ENCODE results near the gene VANGL2.
"Not testable (repeated sequence)": the region's sequence is repeated elsewhere in the genome, so short reads cannot be mapped to it uniquely, and the experiment has no call there.

VANGL2 gene

DNA sequence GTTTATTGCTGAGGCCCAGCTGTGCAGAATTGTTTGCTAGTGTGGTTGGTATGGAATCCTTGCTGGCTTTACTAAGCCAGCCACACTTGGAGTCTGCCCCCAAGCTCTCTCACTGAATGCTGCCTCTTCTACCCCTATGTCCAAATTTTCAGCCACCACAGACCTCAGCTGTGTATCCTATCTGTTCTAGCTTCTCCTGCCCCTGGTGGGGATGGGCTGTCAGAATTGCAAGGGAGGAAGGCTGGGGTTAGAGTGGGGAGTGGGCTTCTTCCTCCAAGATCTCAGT is 29.1 kb upstream of the VANGL2 start:
- no peak for DNase-seq

- DNase-seq, result no peak
Measured at GRCh38 chr1:160371756-160372155, 28.6 kb upstream of the VANGL2 start.

- DNase-seq, result no peak
Measured at GRCh38 chr1:160373696-160374095, 26.7 kb upstream of the VANGL2 start.

- no peak for DNase-seq
Measured at GRCh38 chr1:160374306-160375110, 25.9 kb upstream of the VANGL2 start.

DNA sequence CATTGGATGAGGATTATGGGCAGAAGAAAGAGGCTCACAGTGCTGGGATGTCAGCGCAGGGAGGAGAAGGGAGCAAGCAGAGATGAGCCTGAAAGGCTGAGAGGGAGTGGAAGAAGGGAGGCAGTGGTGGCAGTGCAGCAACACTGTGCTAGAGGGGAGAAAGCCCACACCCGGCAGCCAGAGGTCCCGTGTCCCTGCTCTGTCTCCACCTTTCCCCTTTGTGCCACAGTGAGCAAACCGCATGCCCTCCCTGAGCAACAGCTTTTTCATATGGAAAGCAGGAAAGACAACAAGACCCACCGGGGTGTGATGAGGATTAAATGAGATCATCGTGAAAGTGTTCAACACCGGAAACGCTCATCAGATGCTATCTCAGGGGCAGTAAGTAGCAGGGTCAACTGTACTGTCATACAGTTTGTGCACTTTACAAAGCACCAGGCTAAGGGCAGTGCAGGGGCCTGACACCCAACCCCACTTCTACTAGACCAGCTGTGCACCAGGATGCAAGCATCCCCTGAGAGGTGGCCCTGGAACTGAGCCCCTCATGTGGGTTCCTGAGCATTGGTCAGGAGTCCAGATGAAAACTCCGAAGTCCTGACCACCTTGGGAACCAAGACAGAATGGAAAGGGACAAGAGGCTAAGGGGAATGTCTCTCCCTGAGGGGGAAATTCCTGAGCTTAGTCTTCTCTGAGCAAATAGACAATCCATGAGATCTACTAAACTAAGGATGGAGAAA is 24.4 kb upstream of the VANGL2 start:
- DNase-seq, result no peak

DNA sequence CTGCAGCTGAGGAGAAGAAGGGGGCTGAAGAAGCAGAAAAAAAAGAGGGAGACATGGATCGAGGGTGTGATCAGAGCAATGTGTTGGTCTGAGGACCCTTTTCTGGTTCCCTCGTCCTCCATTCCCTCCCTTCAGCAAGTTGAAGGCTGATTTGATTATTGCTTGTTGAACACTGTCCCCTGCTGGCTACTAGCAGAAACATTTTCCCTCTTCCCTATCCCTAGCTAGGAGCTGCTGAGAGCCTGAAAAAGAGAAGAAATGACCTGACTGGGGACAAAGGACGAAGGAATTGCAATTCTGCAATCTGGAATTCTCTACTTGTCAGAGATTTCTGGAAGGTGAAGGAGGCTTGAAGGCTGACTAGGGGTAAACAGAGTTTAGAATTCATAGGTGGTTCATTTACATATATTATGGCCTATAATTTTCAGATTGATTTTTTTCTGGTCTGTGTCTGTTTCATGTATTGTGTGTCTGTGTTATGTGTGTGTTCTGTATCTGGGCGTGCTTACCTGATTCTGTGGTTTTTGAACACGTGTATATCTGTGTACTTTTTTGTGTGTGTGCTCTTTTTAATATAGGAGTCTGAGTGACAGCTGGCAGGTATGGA is 23.7 kb upstream of the VANGL2 start:
- DNase-seq, result peak; percentile 26

DNA sequence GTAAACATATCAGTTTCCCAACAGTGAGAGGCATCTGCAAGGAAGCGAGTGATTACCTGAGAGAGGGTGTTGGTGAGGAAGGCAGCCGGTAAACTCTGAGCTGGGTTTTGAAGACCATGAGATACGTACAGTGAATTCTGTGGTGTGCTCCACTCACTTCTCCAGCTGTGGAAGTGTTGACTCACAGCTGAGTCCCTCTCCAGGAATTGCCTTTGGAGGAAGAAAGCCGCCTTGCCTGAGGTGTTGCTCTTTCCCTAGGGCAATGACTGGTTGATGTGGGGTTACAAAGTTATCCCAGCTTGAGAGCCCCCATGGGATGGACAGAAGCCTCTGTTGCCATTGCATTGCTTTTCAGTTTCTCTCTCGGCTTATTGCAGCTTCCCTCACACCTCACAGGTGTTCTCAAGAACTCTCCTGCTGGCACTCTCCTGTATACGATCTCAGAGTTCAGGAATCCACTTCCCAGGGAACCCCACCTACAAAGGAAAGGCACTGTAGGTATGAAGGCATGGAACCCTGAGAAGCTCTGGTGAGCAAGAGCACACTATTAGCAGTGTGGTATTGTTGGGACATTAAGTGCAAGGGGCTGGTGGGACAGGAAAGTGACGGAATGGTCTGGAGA is 22.7 kb upstream of the VANGL2 start:
- no peak for DNase-seq

GRCh38 chr1:160384812-160385211 is 15.6 kb upstream of the VANGL2 start:
- DNase-seq, result not testable (repeated sequence)

DNA sequence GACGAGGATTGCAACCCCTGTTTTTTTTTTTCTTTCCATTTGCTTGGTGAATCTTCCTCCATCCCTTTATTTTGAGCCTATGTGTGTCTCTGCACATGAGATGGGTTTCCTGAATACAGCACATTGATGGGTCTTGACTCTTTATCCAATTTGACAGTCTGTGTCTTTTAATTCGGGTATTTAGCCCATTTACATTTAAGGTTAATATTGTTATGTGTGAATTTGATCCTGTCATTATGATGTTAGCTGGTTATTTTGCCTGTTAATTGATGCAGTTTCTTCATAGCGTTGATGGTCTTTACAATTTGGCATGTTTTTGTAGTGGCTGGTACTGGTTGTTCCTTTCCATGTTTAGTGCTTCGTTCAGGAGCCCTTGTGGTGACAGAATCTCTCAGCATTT is 12.0 kb upstream of the VANGL2 start:
- not testable (repeated sequence) for DNase-seq

- no peak for DNase-seq
Measured at GRCh38 chr1:160394673-160395072, 5.7 kb upstream of the VANGL2 start.

DNA sequence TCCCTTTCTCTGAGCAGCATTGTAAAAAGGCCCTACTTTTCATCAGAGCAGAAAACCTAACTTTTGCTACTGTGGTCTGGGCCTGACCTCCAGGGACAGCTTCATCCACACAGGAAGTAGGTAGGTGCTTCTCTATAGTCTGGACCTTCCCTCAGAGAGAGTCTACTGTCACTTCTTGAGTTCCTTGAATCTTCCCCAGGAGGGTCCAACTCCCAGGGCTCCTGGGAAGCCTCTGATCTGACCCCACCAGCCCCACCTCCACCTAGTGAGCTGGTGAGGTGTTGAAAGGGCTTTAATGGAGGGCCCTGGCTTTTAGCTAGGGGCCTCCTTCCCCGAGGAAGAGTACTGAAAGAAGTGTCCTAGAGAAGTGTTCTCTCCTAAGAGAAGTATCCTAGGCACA is 2.7 kb upstream of the VANGL2 start:
- no peak for DNase-seq

- DNase-seq, result no peak
Measured at GRCh38 chr1:160398823-160399222, 1.5 kb upstream of the VANGL2 start.

- DNase-seq, result no peak
Measured at GRCh38 chr1:160399544-160400222, 681 bp upstream of the VANGL2 start.

DNA sequence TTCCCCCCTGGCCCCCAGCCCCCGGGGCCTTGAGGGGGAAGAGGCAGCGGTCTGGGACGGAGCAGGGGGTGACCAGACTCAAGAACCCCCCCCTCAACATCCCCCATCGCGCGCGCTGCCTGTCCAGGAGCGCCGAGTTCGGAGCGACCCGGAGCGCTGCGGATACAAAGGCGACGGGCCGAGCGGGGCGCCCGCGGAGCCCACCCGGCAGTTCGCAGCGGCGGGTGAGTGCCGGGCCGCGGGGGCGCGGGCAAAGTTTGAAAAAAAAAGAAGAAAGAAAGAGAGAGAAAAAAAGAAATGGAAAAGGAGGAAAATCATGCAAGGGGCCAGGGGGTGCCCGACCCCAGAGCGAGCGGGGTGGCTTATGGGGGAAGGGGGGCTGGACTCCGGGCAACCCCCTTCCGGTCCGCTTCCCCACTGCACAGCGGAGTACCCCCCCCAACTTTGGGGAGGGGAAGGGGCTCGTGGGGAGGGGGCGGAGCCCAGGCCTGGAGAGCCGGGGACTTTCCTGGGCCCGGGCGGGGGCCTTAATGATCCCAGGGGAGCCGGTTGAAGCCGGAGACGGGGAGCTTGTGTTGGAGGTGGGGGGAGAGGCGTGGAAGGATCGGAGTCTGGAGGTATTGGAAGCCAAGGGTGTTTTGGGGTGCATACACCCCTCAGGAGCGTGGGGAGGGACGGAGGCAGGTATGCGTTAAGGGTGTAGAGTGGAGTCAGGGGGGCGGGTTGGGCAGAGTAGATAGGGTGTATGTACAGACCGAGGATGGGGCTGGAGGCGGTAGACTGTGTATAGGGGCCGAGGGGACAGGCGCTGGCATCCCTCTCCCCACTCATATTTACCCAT is 502 bp downstream of the VANGL2 start:
- DNase-seq, result no peak

DNA sequence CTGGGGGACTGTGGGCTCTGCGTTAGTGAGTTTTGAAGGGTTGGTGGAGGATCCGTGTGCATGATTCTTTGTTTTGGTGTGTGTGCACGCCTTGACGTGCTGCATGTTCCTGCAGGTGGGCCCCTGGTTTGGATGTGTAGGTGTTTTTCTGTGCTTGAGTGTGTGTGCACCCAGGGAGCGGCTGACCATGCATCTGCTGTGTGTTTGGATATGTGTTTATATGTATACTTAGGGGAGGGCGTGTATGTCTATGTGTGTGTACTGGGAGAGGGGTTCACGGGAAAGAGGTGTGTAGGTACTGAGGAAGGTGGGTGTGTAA is 1.1 kb downstream of the VANGL2 start:
- no peak for DNase-seq

GRCh38 chr1:160402001-160402795 is 1.8 kb downstream of the VANGL2 start:
- DNase-seq, result no peak

DNA sequence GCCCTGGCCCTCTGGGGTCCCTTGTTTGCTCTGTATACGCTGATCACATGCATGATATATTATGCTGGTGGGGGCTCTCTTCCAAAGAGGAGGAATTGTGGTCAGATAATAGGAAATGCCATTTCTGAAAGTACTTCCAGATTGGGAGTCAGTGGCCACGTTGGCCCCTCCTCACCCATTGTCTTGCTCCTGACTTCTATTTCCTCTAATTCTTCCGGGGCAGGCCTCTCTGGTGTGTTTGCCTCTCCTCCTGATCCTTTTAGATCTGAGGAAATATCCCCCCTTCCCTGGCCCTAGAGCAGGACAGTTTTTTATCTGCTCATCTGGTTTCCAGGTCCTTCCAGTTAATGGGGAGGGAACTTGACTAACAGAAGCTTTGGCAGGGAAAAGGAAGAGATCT is 2.9 kb downstream of the VANGL2 start:
- DNase-seq, result no peak

DNA sequence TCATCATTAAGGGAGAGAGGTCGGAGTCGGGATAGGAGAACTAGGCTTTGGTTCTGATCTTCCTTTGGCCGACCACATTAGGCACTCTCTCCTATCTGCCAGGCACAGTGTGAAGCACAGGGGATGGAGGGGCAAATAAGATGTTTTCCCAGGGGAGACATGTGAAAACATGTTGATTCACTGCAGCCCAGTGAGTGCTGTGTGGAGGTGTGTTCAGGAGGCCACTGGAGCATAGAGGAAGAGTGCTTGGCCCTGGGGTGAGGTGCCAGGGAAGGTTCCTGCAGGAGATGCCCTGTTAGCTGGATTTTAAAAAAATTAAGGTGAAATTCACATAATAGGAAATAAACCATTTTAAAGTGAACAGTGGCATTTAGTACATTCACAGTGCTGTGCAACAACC is 3.7 kb downstream of the VANGL2 start:
- no peak for DNase-seq

GRCh38 chr1:160405331-160405877 is 5.0 kb downstream of the VANGL2 start:
- DNase-seq, result no peak

DNA sequence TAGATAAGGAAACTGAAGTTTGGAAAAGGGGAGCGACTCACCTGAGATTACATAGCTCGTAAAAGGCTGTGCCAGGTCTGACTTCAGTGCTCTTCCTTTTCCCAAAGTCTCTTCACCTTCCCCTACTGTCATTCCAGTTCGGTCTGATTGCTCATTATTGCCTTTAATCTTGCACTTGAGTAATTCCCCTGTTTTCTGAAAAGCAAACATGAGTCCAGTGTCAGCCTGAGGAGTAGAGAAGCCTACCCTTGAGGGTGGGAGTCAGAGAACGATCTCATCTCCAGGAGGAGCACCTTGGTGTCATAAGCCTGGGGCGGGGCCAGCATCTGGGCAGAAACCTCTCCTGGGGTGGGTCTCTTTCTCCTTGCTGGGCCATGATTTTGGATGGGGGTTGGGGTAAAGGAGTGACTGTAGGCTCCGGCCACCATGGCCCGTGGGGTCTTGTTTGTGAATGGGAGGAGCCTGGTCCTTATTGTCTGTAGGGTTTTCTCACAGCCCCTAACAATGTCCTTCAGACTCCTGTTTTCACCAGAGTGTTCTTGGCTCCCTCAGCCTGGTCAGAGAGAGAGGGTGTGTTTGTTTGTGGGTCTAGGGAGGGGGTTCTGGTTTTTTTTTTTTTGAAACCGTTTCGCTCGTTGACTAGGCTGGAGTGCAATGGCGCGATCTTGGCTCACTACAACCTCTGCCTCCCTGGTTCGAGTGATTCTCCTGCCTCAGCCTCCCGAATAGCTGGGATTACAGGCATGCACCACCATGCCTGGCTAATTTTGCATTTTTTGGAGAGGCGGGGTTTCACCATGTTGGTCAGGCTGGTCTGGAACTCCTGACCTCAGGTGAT is 6.0 kb downstream of the VANGL2 start:
- no peak for DNase-seq

Measured in stimulated activated CD4-positive, alpha-beta T cell treated with anti-CD3 and anti-CD28 coated beads, Interleukin-1b, Interleukin-23, amount 100 ng/mL, for 48 hours (primary cell).